Prostate gland (tissue), 2 donors: ENCODE measurements around the gene ADK. TPM values are rescaled to one million over a fixed set of nuclear protein-coding genes. Genes with fewer than 3 reads are reported as not detected.
"Not testable (repeated sequence)": the region's sequence is repeated elsewhere in the genome, so short reads cannot be mapped to it uniquely, and the experiment has no call there.

Experiments used
- DNase-seq: peaks from one replicate; pipeline ENCODE4 v3.0.0-alpha.2; 2019; ENCODE audit warnings: low spot score
- H3K27ac ChIP-seq, 2 donors: fragments of 200-600 bp; sonication (generic); 2 replicates each; pipeline ENCODE4 v1.5.1; 2017 to 2019
- H3K27me3 ChIP-seq: fragments of 200-600 bp; sonication (generic); replicated peaks from 2 replicates; pipeline ENCODE4 v1.5.1; 2019; ENCODE audit not compliant: insufficient read depth
- H3K36me3 ChIP-seq, 2 donors: fragments of 200-600 bp; sonication (generic); 1 replicate in 1 of 2; 2 replicates in 1 of 2; pipeline versions ENCODE4 v1.5.1 to v1.8.1; 2017 to 2019
- H3K4me1 ChIP-seq: fragments of 200-600 bp; sonication (generic); replicated peaks from 2 replicates; pipeline ENCODE4 v1.5.1; 2019
- H3K4me3 ChIP-seq, 2 donors: fragments of 200-600 bp; sonication (generic); 2 replicates each; pipeline ENCODE4 v1.5.1; 2017 to 2019
- H3K9me3 ChIP-seq: fragments of 200-600 bp; sonication (generic); 2 replicates; pipeline ENCODE4 v1.5.1; 2017
- CTCF ChIP-seq, 4 experiments: fragments of 200-600 bp in 2 of 4; fragments of 450-650 bp in 2 of 4; sonication (generic) in 2 of 4; IDR thresholded peaks; 1 replicate in 3 of 4; 2 replicates in 1 of 4; pipeline ENCODE4 v1.5.1; 2016 to 2019; ENCODE audit warnings: antibody characterized with exemption in 4 of 4, mild to moderate bottlenecking in 2 of 4, moderate library complexity in 2 of 4
- POLR2A ChIP-seq: fragments of 450-650 bp; IDR thresholded peaks from one replicate; pipeline ENCODE4 v1.6.1; 2016; ENCODE audit warnings: antibody characterized with exemption, mild to moderate bottlenecking
- POLR2AphosphoS5 ChIP-seq: sonication (generic); formaldehyde crosslinking; IDR thresholded peaks from one replicate; pipeline ENCODE4 v1.6.1; 2017; ENCODE audit warnings: antibody characterized with exemption
- WGBS: methylation state at CpG from one replicate; pipeline ENCODE4 v1.1.5; 2018; 5-methylcytosine and 5-hydroxymethylcytosine counted together
- intact Hi-C: fragments of 100-400 bp; cut with DNase I; formaldehyde crosslinking; loops from one replicate; pipeline ENCODE4 v1.14.2; 2022
- total RNA-seq, 2 donors: library from RNA; depleted of rRNA; stranded (reverse); fragments of >200 nt; gene quantifications; one replicate each; pipeline ENCODE4 v1.1.0, GENCODE V29; 2016

ADK gene
- total RNA-seq, 2 donors from 2014 or later: 34.1 to 42.5 TPM

- intact Hi-C loops: no loop called here
- no peaks in the 10 kb centered on the region for H3K36me3 ChIP-seq
- H3K4me3 ChIP-seq: no peak overlapping the region
- no peaks in the 10 kb centered on the region for H3K27me3 ChIP-seq
- TF ChIP-seq CTCF (IDR thresholded peaks at IDR 0.05) (no peak), POLR2AphosphoS5 (no peak), POLR2A (no peak)
- H3K9me3 ChIP-seq: no peaks in the 10 kb centered on the region
- no peak overlapping the region for H3K27ac ChIP-seq
- DNase-seq: no peak
- H3K4me1 ChIP-seq: no peaks in the 10 kb centered on the region
These were observed 299.6 kb downstream of the ADK start for GRCh38 chr10:74450602-74451001.

- no peaks in the 10 kb centered on the region for H3K36me3 ChIP-seq
- intact Hi-C loops: no loop called here
- H3K27me3 ChIP-seq: no peaks in the 10 kb centered on the region
- no peak overlapping the region for H3K4me3 ChIP-seq
- TF ChIP-seq POLR2A: no peak
- no peak for TF ChIP-seq POLR2AphosphoS5
- no peak for TF ChIP-seq CTCF (IDR thresholded peaks at IDR 0.05)
- 37% methylated on average over 1 of the region's 1 CpG for WGBS
- H3K27ac ChIP-seq: no peak overlapping the region
- no peaks in the 10 kb centered on the region for H3K4me1 ChIP-seq
- no peak for DNase-seq
- no peaks in the 10 kb centered on the region for H3K9me3 ChIP-seq
These were observed 300.3 kb downstream of the ADK start for GRCh38 chr10:74451127-74451829.

- intact Hi-C loops: no loop called here
- TF ChIP-seq POLR2AphosphoS5: no peak
- TF ChIP-seq POLR2A: no peak
- TF ChIP-seq CTCF (IDR thresholded peaks at IDR 0.05): no peak
- WGBS: 98% methylated on average over 1 of the region's 1 CpG
- no peaks in the 10 kb centered on the region for H3K36me3 ChIP-seq
- no peaks in the 10 kb centered on the region for H3K4me1 ChIP-seq
- no peak overlapping the region for H3K27ac ChIP-seq
- no peak for DNase-seq
- no peaks in the 10 kb centered on the region for H3K27me3 ChIP-seq
- H3K4me3 ChIP-seq: no peak overlapping the region
- H3K9me3 ChIP-seq: no peaks in the 10 kb centered on the region
These were observed 302.1 kb downstream of the ADK start for GRCh38 chr10:74453169-74453568.

GRCh38 chr10:74457478-74457877 is 306.5 kb downstream of the ADK start:
- H3K4me1 ChIP-seq, H3K27ac ChIP-seq, H3K27me3 ChIP-seq, H3K4me3 ChIP-seq, intact Hi-C loops, H3K9me3 ChIP-seq, DNase-seq, H3K36me3 ChIP-seq: not testable (repeated sequence)
- WGBS: 77% methylated on average over 1 of the region's 1 CpG

GRCh38 chr10:74460812-74461211 is 309.8 kb downstream of the ADK start:
- Histone ChIP-seq H3K27ac (no peak overlapping the region), H3K4me1 (no peaks in the 10 kb centered on the region), H3K36me3 (no peaks in the 10 kb centered on the region), H3K27me3 (no peaks in the 10 kb centered on the region), H3K9me3 (no peaks in the 10 kb centered on the region), H3K4me3 (no peak overlapping the region)
- no peak for DNase-seq
- intact Hi-C loops: no loop called here
- TF ChIP-seq POLR2A: no peak
- no peak for TF ChIP-seq POLR2AphosphoS5
- TF ChIP-seq CTCF (IDR thresholded peaks at IDR 0.05): no peak
- 7% methylated on average over 1 of the region's 1 CpG for WGBS
